Endothelial cell of umbilical vein (primary cell): Measurements from ENCODE around the gene FLG2.

Experiments
- EZH2 ChIP-seq: IDR thresholded peaks from 2 replicates; pipeline ENCODE4 v1.6.1; 2012; ENCODE audit warnings: borderline replicate concordance, low read depth, mild to moderate bottlenecking, moderate library complexity, low read length, inconsistent platforms; ENCODE audit not compliant: severe bottlenecking
- FOS ChIP-seq: IDR thresholded peaks from 2 replicates; pipeline ENCODE4 v1.6.1; 2011; ENCODE audit warnings: mild to moderate bottlenecking, low read length, moderate library complexity, borderline replicate concordance; ENCODE audit not compliant: insufficient read depth
- JUN ChIP-seq: IDR thresholded peaks from 2 replicates; pipeline ENCODE4 v1.6.1; 2011; ENCODE audit warnings: borderline replicate concordance, low read depth; ENCODE audit not compliant: insufficient read length, insufficient read depth
- MYC ChIP-seq: IDR thresholded peaks from one replicate; pipeline ENCODE4 v1.6.1; 2011; ENCODE audit warnings: mild to moderate bottlenecking, low read depth, low read length
- POLR2A ChIP-seq: IDR thresholded peaks from 2 replicates; pipeline ENCODE4 v1.6.1; 2012; ENCODE audit warnings: low read depth, mild to moderate bottlenecking, control low read depth, low read length
- POLR2AphosphoS5 ChIP-seq: IDR thresholded peaks from 2 replicates; pipeline ENCODE4 v1.6.1; 2012; ENCODE audit warnings: low read depth, mild to moderate bottlenecking, control low read depth, low read length, moderate library complexity; ENCODE audit not compliant: insufficient read depth
- TF ChIP-seq, protein P1 (sequence below), 2 donors: IDR thresholded peaks; 1 replicate in 1 of 2; 2 replicates in 1 of 2; pipeline ENCODE4 v1.5.1; 2011; ENCODE audit warnings: low read length in 2 of 2, mild to moderate bottlenecking in 2 of 2, moderate library complexity in 2 of 2, control low read depth in 1 of 2, inconsistent platforms in 1 of 2, low read depth in 1 of 2; ENCODE audit not compliant: insufficient read depth in 1 of 2; ENCODE audit errors: extremely low read depth in 1 of 2
- TF ChIP-seq, protein P2 (sequence below): IDR thresholded peaks from 2 replicates; pipeline ENCODE4 v1.6.1; 2011; ENCODE audit not compliant: insufficient read depth, insufficient read length

- TF ChIP-seq POLR2A (no peak), POLR2AphosphoS5 (no peak), EZH2 (no peak), MYC (no peak), JUN (no peak), FOS (no peak)
- TF ChIP-seq, protein P1, sequence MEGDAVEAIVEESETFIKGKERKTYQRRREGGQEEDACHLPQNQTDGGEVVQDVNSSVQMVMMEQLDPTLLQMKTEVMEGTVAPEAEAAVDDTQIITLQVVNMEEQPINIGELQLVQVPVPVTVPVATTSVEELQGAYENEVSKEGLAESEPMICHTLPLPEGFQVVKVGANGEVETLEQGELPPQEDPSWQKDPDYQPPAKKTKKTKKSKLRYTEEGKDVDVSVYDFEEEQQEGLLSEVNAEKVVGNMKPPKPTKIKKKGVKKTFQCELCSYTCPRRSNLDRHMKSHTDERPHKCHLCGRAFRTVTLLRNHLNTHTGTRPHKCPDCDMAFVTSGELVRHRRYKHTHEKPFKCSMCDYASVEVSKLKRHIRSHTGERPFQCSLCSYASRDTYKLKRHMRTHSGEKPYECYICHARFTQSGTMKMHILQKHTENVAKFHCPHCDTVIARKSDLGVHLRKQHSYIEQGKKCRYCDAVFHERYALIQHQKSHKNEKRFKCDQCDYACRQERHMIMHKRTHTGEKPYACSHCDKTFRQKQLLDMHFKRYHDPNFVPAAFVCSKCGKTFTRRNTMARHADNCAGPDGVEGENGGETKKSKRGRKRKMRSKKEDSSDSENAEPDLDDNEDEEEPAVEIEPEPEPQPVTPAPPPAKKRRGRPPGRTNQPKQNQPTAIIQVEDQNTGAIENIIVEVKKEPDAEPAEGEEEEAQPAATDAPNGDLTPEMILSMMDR (IDR thresholded peaks at IDR 0.05; ENCODE audit: extremely low read depth in 1 of 2, insufficient read depth in 1 of 2, low read depth in 1 of 2, low read length in 2 of 2), result no peak
- TF ChIP-seq, protein P2, sequence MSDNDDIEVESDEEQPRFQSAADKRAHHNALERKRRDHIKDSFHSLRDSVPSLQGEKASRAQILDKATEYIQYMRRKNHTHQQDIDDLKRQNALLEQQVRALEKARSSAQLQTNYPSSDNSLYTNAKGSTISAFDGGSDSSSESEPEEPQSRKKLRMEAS, result no peak
Observed at GRCh38 chr1:152386940-152387339, 27.1 kb upstream of the FLG2 start.
